ENCODE measurements around the gene PPP1R12C. TPM values are rescaled to one million over a fixed set of nuclear protein-coding genes. Genes with fewer than 3 reads are reported as not detected.

Gene PPP1R12C
- total RNA-seq, 4 donors from 2014 or later, result 40.0 to 110 (median 76.1) TPM

- Histone ChIP-seq H3K4me3 (replicated peaks in 1 of 3) (no peak overlapping the region), H3K4me1 (no peaks in the 10 kb centered on the region), H3K36me3 (peaks cover 19 to 36% of the 10 kb centered on the region in 2 donors), H3K27ac (no peak overlapping the region), H3K9me3 (no peaks in the 10 kb centered on the region), H3K27me3 (no peaks in the 10 kb centered on the region)
- WGBS, 2 donors, result 90 to 95% methylated on average over 10 of the region's 10 CpGs
- no peak for DNase-seq
- TF ChIP-seq POLR2A (IDR thresholded peaks at IDR 0.05), result no peak
- TF ChIP-seq, protein P1, sequence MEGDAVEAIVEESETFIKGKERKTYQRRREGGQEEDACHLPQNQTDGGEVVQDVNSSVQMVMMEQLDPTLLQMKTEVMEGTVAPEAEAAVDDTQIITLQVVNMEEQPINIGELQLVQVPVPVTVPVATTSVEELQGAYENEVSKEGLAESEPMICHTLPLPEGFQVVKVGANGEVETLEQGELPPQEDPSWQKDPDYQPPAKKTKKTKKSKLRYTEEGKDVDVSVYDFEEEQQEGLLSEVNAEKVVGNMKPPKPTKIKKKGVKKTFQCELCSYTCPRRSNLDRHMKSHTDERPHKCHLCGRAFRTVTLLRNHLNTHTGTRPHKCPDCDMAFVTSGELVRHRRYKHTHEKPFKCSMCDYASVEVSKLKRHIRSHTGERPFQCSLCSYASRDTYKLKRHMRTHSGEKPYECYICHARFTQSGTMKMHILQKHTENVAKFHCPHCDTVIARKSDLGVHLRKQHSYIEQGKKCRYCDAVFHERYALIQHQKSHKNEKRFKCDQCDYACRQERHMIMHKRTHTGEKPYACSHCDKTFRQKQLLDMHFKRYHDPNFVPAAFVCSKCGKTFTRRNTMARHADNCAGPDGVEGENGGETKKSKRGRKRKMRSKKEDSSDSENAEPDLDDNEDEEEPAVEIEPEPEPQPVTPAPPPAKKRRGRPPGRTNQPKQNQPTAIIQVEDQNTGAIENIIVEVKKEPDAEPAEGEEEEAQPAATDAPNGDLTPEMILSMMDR (IDR thresholded peaks at IDR 0.05), result no peak
- intact Hi-C loops (cut with DNase I), result no loop called here
Observed at GRCh38 chr19:55041244-55041626, 76.2 kb downstream of the PPP1R12C start.

Small RNAs within 50 kb of the gene (microRNA-seq; reads per million reads assigned to microRNA genes)
- not detected for gene MIR7975

Small RNAs within 50 kb of the gene (small RNA-seq; reads per million reads assigned to genes)
- gene MIR7975 (not detected), gene RF01210 (not detected)

Other genes with a start within 250 kb of the PPP1R12C start
- gene FCAR, start 243.4 kb downstream of the PPP1R12C start, total RNA-seq, result under 1 TPM in 3 of 4 donors, not detected in 1; 0.49 to 0.67 (median 0.67) TPM
- not detected for gene NCR1, start 211.5 kb downstream of the PPP1R12C start, total RNA-seq
- not detected for gene NLRP7, start 170.1 kb downstream of the PPP1R12C start, total RNA-seq
- 10 to 100 TPM in 3 of 4 donors, 1 to 10 TPM in 1; 3.1 to 17.6 (median 11.1) TPM for gene NLRP2, start 151.3 kb downstream of the PPP1R12C start, total RNA-seq
- gene GP6, start 79.4 kb downstream of the PPP1R12C start, total RNA-seq, result under 1 TPM in 1 of 4 donors, not detected in 3; 0.78 TPM
- 10 to 100 TPM; 35.7 to 44.1 (median 38.3) TPM for gene RDH13, start 54.5 kb downstream of the PPP1R12C start, total RNA-seq
- gene EPS8L1, start 41.8 kb downstream of the PPP1R12C start, total RNA-seq, result 10 to 100 TPM; 60.6 to 84.8 (median 73.3) TPM
- gene TNNT1, start 31.6 kb upstream of the PPP1R12C start, total RNA-seq, result not detected
- gene TNNI3, start 40.1 kb upstream of the PPP1R12C start, total RNA-seq, result not detected
- gene DNAAF3, start 49.0 kb upstream of the PPP1R12C start, total RNA-seq, result 1 to 10 TPM; 3.3 to 9.1 (median 5.5) TPM
- gene SYT5, start 62.7 kb upstream of the PPP1R12C start, total RNA-seq, result not detected
- 1 to 10 TPM in 1 of 4 donors, under 1 TPM in 2, not detected in 1; 0.11 to 2.6 (median 0.54) TPM for gene PTPRH, start 91.9 kb upstream of the PPP1R12C start, total RNA-seq
- gene TMEM86B, start 111.1 kb upstream of the PPP1R12C start, total RNA-seq, result 1 to 10 TPM; 1.6 to 5.8 (median 2.9) TPM
- gene PPP6R1, start 141.4 kb upstream of the PPP1R12C start, total RNA-seq, result 10 to 100 TPM; 26.1 to 99.8 (median 54.2) TPM
- gene HSPBP1, start 162.5 kb upstream of the PPP1R12C start, total RNA-seq, result 10 to 100 TPM; 24.2 to 48.4 (median 31.2) TPM
- gene BRSK1, start 166.4 kb upstream of the PPP1R12C start, total RNA-seq, result 1 to 10 TPM in 1 of 4 donors, under 1 TPM in 1, not detected in 2; 0.83 to 1.2 TPM
- 1 to 10 TPM in 1 of 4 donors, not detected in 3; 1.3 TPM for gene TMEM150B, start 207.7 kb upstream of the PPP1R12C start, total RNA-seq
- 10 to 100 TPM in 3 of 4 donors, 1 to 10 TPM in 1; 7.5 to 22.0 (median 15.4) TPM for gene KMT5C, start 222.2 kb upstream of the PPP1R12C start, total RNA-seq
- gene COX6B2, start 237.1 kb upstream of the PPP1R12C start, total RNA-seq, result under 1 TPM in 1 of 4 donors, not detected in 3; 0.94 TPM
- not detected for gene GARIN5B, start 245.6 kb upstream of the PPP1R12C start, total RNA-seq